HEK293T (cell line): ENCODE data around the gene CSPG5.

Experiments
- BHLHE40 ChIP-seq: fragments of 450-650 bp; IDR thresholded peaks from 2 replicates; pipeline ENCODE4 v1.6.1; 2016; ENCODE audit warnings: mild to moderate bottlenecking, moderate library complexity, borderline replicate concordance
- CTBP1 ChIP-seq: fragments of 450-650 bp; IDR thresholded peaks from 2 replicates; pipeline ENCODE4 v1.6.1; 2016; ENCODE audit warnings: borderline replicate concordance
- FOXA1 ChIP-seq: fragments of 450-650 bp; IDR thresholded peaks from 2 replicates; pipeline ENCODE4 v1.6.1; 2016; ENCODE audit warnings: mild to moderate bottlenecking
- FOXK2 ChIP-seq: fragments of 450-650 bp; IDR thresholded peaks from 2 replicates; pipeline ENCODE4 v1.6.1; 2016; ENCODE audit warnings: mild to moderate bottlenecking
- FOXM1 ChIP-seq: fragments of 450-650 bp; IDR thresholded peaks from 2 replicates; pipeline ENCODE4 v1.6.1; 2017; ENCODE audit warnings: mild to moderate bottlenecking, borderline replicate concordance
- L3MBTL2 ChIP-seq: fragments of 450-650 bp; conservative IDR thresholded peaks from 2 replicates; pipeline ENCODE4 v1.6.1; 2016; ENCODE audit warnings: mild to moderate bottlenecking
- LEF1 ChIP-seq: fragments of 450-650 bp; IDR thresholded peaks from 2 replicates; pipeline ENCODE4 v1.6.1; 2017; ENCODE audit warnings: mild to moderate bottlenecking, borderline replicate concordance
- PKNOX1 ChIP-seq: fragments of 450-650 bp; IDR thresholded peaks from 2 replicates; pipeline ENCODE4 v1.6.1; 2016
- SP1 ChIP-seq: fragments of 450-650 bp; IDR thresholded peaks from 2 replicates; pipeline ENCODE4 v1.6.1; 2017
- SUZ12 ChIP-seq: fragments of 450-650 bp; IDR thresholded peaks from 2 replicates; pipeline ENCODE4 v1.6.1; 2016; ENCODE audit warnings: mild to moderate bottlenecking
- TARDBP ChIP-seq: fragments of 450-650 bp; IDR thresholded peaks from 2 replicates; pipeline ENCODE4 v1.6.1; 2016

GRCh38 chr3:47610583-47610982 is 31.9 kb upstream of the CSPG5 start:
- TF ChIP-seq SUZ12 (no peak), PKNOX1 (no peak), FOXM1 (no peak), L3MBTL2 (no peak), CTBP1 (no peak), FOXA1 (no peak), FOXK2 (no peak), TARDBP (no peak), BHLHE40 (no peak), SP1 (no peak), LEF1 (no peak)
